ENCODE measurements around the gene KLHL40. TPM values are rescaled to one million over a fixed set of nuclear protein-coding genes. Genes with fewer than 3 reads are reported as not detected.

Gene KLHL40
- total RNA-seq, 1 experiment from 2014 or later: not detected

DNA sequence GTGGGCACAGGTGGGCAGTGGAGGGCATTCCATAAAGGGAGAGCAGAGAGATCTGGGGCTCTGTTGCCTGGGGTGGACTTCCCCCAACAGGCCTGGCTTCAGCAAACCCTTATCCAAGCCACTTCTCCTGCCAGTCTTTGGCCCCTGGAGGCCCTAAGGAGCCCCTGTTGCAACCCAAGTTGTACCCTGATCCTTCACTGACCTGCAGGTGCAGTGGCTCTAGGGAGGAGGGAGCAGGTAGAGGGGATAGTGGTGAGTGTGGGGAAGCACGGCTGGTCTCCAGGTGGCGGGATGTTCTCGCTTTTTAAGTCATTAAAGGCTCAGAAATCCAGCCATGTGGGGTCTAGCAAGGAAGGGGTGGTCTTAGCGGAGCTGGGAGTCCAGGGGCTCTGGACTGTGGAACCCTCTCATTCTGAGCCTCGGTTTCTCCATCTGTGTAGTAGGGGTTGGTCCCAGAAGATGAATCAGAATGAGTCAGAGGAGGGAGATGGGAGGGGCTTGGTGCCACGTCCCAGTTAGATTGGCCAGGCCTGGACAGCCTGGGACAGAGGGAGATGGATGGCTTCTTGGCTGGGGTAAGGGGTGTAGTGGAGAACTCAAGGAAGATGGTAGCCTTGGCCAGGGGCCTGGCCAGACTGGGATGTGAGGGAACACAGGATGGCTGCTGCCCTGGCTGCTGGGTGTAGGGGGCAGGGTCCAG is 29.2 kb upstream of the KLHL40 start:
- Histone ChIP-seq H3K27me3 (replicated peaks; ENCODE audit: insufficient read depth, low read depth, low read length, poor library complexity) (no peaks in the 10 kb centered on the region), H3K27ac (ENCODE audit: low read depth, low read length, poor library complexity, severe bottlenecking) (no peak overlapping the region), H3K4me1 (ENCODE audit: insufficient read depth, low read length, poor library complexity, severe bottlenecking) (no peaks in the 10 kb centered on the region), H3K36me3 (ENCODE audit: insufficient read depth, low read length, poor library complexity, severe bottlenecking) (peaks cover 3% of the 10 kb centered on the region), H3K9me3 (ENCODE audit: low read depth, low read length, poor library complexity, severe bottlenecking) (no peaks in the 10 kb centered on the region), H3K4me3 (ENCODE audit: low read depth, low read length, poor library complexity, severe bottlenecking) (no peak overlapping the region)
- BruUV-seq (replicated peaks): no TSS peak
- POLR2A ChIA-PET (ENCODE audit: low non-redundant PET): no interaction called here
- no peak for DNase-seq (ENCODE audit: low spot score)
- CTCF ChIA-PET: no interaction called here
- intact Hi-C loops (cut with micrococcal nuclease; ENCODE audit: unreplicated experiment): no loop called here
- TF ChIP-seq CTCF (conservative IDR thresholded peaks at IDR 0.05; ENCODE audit: low read depth, low read length): no peak
- TF ChIP-seq EZH2 (IDR thresholded peaks at IDR 0.05; ENCODE audit: borderline replicate concordance, low read depth, low read length, poor library complexity, severe bottlenecking): no peak

- Histone ChIP-seq H3K36me3 (ENCODE audit: insufficient read depth, low read length, poor library complexity, severe bottlenecking) (peaks cover 3% of the 10 kb centered on the region), H3K4me3 (ENCODE audit: low read depth, low read length, poor library complexity, severe bottlenecking) (no peak overlapping the region), H3K9me3 (ENCODE audit: low read depth, low read length, poor library complexity, severe bottlenecking) (no peaks in the 10 kb centered on the region), H3K4me1 (ENCODE audit: insufficient read depth, low read length, poor library complexity, severe bottlenecking) (no peaks in the 10 kb centered on the region), H3K27me3 (replicated peaks; ENCODE audit: insufficient read depth, low read depth, low read length, poor library complexity) (no peaks in the 10 kb centered on the region), H3K27ac (ENCODE audit: low read depth, low read length, poor library complexity, severe bottlenecking) (no peak overlapping the region)
- no TSS peak for BruUV-seq (replicated peaks)
- ChIA-PET CTCF (no interaction called here), POLR2A (ENCODE audit: low non-redundant PET) (no interaction called here)
- intact Hi-C loops (cut with micrococcal nuclease; ENCODE audit: unreplicated experiment): no loop called here
- DNase-seq (ENCODE audit: low spot score): no peak
- TF ChIP-seq CTCF (conservative IDR thresholded peaks at IDR 0.05; ENCODE audit: low read depth, low read length) (no peak), EZH2 (IDR thresholded peaks at IDR 0.05; ENCODE audit: borderline replicate concordance, low read depth, low read length, poor library complexity, severe bottlenecking) (no peak)
Observed at GRCh38 chr3:42656680-42657610, 28.4 kb upstream of the KLHL40 start.

DNA sequence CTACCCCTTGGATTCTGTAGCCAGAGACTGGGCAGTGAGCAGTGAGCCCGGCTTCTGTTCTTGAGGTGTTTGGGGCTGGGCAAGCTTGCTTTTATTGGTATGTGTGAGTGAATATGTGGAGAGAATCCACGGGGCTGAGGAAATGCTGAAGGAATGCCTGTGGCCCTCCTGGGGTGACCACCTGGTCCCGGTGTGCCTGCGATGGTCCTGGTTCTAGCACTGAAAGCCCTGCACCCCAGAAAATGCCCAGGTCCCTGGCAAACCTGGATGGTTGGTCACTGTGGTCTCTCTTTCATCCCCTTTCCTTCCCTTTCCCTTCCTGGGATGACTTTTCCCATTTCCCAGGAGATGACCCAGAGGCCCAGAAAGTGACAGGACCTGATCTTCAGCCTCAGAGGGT is 27.7 kb upstream of the KLHL40 start:
- TF ChIP-seq CTCF (conservative IDR thresholded peaks at IDR 0.05; ENCODE audit: low read depth, low read length): no peak
- TF ChIP-seq EZH2 (IDR thresholded peaks at IDR 0.05; ENCODE audit: borderline replicate concordance, low read depth, low read length, poor library complexity, severe bottlenecking): no peak
- ChIA-PET POLR2A (ENCODE audit: low non-redundant PET) (no interaction called here), CTCF (no interaction called here)
- H3K4me1 ChIP-seq (ENCODE audit: insufficient read depth, low read length, poor library complexity, severe bottlenecking): no peaks in the 10 kb centered on the region
- no peaks in the 10 kb centered on the region for H3K9me3 ChIP-seq (ENCODE audit: low read depth, low read length, poor library complexity, severe bottlenecking)
- no TSS peak for BruUV-seq (replicated peaks)
- peaks cover 3% of the 10 kb centered on the region for H3K36me3 ChIP-seq (ENCODE audit: insufficient read depth, low read length, poor library complexity, severe bottlenecking)
- H3K27me3 ChIP-seq (replicated peaks; ENCODE audit: insufficient read depth, low read depth, low read length, poor library complexity): no peaks in the 10 kb centered on the region
- H3K27ac ChIP-seq (ENCODE audit: low read depth, low read length, poor library complexity, severe bottlenecking): no peak overlapping the region
- DNase-seq (ENCODE audit: low spot score): no peak
- intact Hi-C loops (cut with micrococcal nuclease; ENCODE audit: unreplicated experiment): no loop called here
- H3K4me3 ChIP-seq (ENCODE audit: low read depth, low read length, poor library complexity, severe bottlenecking): no peak overlapping the region
